Neural cell (in vitro differentiated cells): ENCODE data around the gene TIMMDC1. TPM values are rescaled to one million over a fixed set of nuclear protein-coding genes. Genes with fewer than 3 reads are reported as not detected.

Experiments used
- H2AFZ ChIP-seq: fragments of 200-600, 300-800 bp; sonication (generic), shearing (Covaris generic); 2 replicates; pipeline ENCODE4 v1.6.0; 2014; ENCODE audit warnings: low read depth, mild to moderate bottlenecking, antibody characterized with exemption, low read length, moderate library complexity
- H3F3A ChIP-seq: fragments of 200-600 bp; shearing (Covaris generic); 2 replicates; pipeline ENCODE4 v1.6.1; 2016; ENCODE audit warnings: mild to moderate bottlenecking, moderate library complexity, mixed read lengths, antibody characterized with exemption, low read length; ENCODE audit not compliant: insufficient read depth, poor library complexity, severe bottlenecking
- H3K27ac ChIP-seq: fragments of 200-600, 300-800 bp; sonication (generic), shearing (Covaris generic); 2 replicates; pipeline ENCODE4 v1.5.1; 2014; ENCODE audit warnings: mild to moderate bottlenecking, low read length, moderate library complexity
- H3K27me3 ChIP-seq: fragments of 300-800, 200-600 bp; sonication (generic), shearing (Covaris generic); 2 replicates; pipeline ENCODE4 v1.6.0; 2014; ENCODE audit warnings: mild to moderate bottlenecking, low read depth, low read length, moderate library complexity; ENCODE audit not compliant: insufficient read depth
- H3K36me3 ChIP-seq: fragments of 300-800, 200-600 bp; sonication (generic), shearing (Covaris generic); 2 replicates; pipeline ENCODE4 v1.5.1; 2014; ENCODE audit warnings: mild to moderate bottlenecking, antibody characterized with exemption, low read length, moderate library complexity; ENCODE audit not compliant: insufficient read depth
- H3K4me2 ChIP-seq: fragments of 300-800, 200-600 bp; sonication (generic), shearing (Covaris generic); 2 replicates; pipeline ENCODE4 v1.6.0; 2014; ENCODE audit warnings: mild to moderate bottlenecking, low read length
- H3K4me3 ChIP-seq: fragments of 300-800, 200-600 bp; sonication (generic), shearing (Covaris generic); 2 replicates; pipeline ENCODE4 v1.5.1; 2014; ENCODE audit warnings: mild to moderate bottlenecking, low read length, moderate library complexity
- H3K79me2 ChIP-seq: fragments of 200-600 bp; shearing (Covaris generic); replicated peaks from 2 replicates; pipeline ENCODE4 v1.6.0; 2014; ENCODE audit warnings: mild to moderate bottlenecking, low read length, moderate library complexity; ENCODE audit not compliant: insufficient read depth
- H3K9ac ChIP-seq: fragments of 300-800, 200-600 bp; sonication (generic), shearing (Covaris generic); 2 replicates; pipeline ENCODE4 v1.6.1; 2016; ENCODE audit warnings: mild to moderate bottlenecking, low read length, mixed read lengths
- H3K9me2 ChIP-seq: fragments of 200-600 bp; shearing (Covaris generic); 2 replicates; pipeline ENCODE4 v1.6.1; 2016; ENCODE audit warnings: mild to moderate bottlenecking, low read length, mixed read lengths; ENCODE audit not compliant: insufficient read depth
- H3K9me3 ChIP-seq: fragments of 200-600, 300-800 bp; sonication (generic), shearing (Covaris generic); 2 replicates; pipeline ENCODE4 v1.6.1; 2016; ENCODE audit warnings: mild to moderate bottlenecking, mixed run types, low read length, moderate library complexity, mixed read lengths
- H4K20me1 ChIP-seq: fragments of 200-600 bp; shearing (Covaris generic); 2 replicates; pipeline ENCODE4 v1.6.1; 2016; ENCODE audit warnings: mild to moderate bottlenecking, mixed run types; ENCODE audit not compliant: insufficient read depth
- EP300 ChIP-seq: fragments of 450-650 bp; conservative IDR thresholded peaks from 2 replicates; pipeline ENCODE4 v1.6.1; 2014; ENCODE audit warnings: antibody characterized with exemption, mild to moderate bottlenecking, moderate library complexity; ENCODE audit not compliant: poor library complexity, severe bottlenecking
- EZH2 ChIP-seq: fragments of 200-600, 300-800 bp; shearing (Covaris generic), sonication (generic); IDR thresholded peaks from 2 replicates; pipeline ENCODE4 v1.6.1; 2014; ENCODE audit warnings: antibody characterized with exemption, low read length, borderline replicate concordance, mild to moderate bottlenecking; ENCODE audit not compliant: insufficient read depth, poor library complexity, severe bottlenecking
- MXI1 ChIP-seq: fragments of 450-650 bp; conservative IDR thresholded peaks from 2 replicates; pipeline ENCODE4 v1.6.1; 2014; ENCODE audit warnings: antibody characterized with exemption, mild to moderate bottlenecking; ENCODE audit not compliant: poor library complexity, severe bottlenecking
- POLR2AphosphoS5 ChIP-seq: IDR thresholded peaks from 2 replicates; pipeline ENCODE4 v1.6.1; 2012
- RAD21 ChIP-seq: fragments of 450-650 bp; conservative IDR thresholded peaks from 2 replicates; pipeline ENCODE4 v1.6.1; 2014; ENCODE audit warnings: antibody characterized with exemption, mild to moderate bottlenecking, moderate library complexity
- SMC3 ChIP-seq: fragments of 450-650 bp; conservative IDR thresholded peaks from 2 replicates; pipeline ENCODE4 v1.6.1; 2014; ENCODE audit warnings: antibody characterized with exemption, mild to moderate bottlenecking, moderate library complexity; ENCODE audit not compliant: poor library complexity
- TAF1 ChIP-seq: IDR thresholded peaks from 2 replicates; pipeline ENCODE4 v1.6.1; 2012; ENCODE audit warnings: low read depth
- polyA plus RNA-seq: library from polyadenylated mRNA; depleted of rRNA; stranded (reverse); fragments of >200 nt; gene quantifications from 2 replicates; pipeline ENCODE4 v1.2.3, GENCODE V29; 2014
- TF ChIP-seq, protein P1 (sequence below): IDR thresholded peaks from 2 replicates; pipeline ENCODE4 v1.6.1; 2012; ENCODE audit warnings: borderline replicate concordance
- TF ChIP-seq, protein P2 (sequence below): fragments of 450-650 bp; IDR thresholded peaks from 2 replicates; pipeline ENCODE4 v1.5.1; 2014; ENCODE audit warnings: antibody characterized with exemption, mild to moderate bottlenecking, moderate library complexity; ENCODE audit not compliant: poor library complexity, severe bottlenecking

TIMMDC1 gene
- polyA plus RNA-seq, 1 donor from 2014 or later, result 110 TPM

DNA sequence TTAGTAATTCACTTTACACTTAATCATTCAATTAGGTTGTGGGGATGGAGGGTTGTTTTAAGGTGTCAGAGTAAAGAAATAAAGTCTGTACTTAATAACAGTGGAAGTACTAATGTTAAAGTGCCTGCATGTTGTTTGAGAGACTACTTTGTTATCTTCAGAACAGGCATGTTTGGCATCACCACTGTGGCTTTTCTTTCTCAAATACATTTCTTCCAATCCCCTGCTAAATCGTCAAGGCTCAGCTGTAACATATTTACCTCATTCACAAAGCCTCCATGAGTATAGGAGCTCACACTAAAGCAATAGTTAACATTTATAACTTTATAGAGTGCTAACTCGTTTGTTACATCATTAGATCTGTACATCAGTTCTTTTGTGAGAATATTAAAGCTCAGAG is 2.6 kb downstream of the TIMMDC1 start:
- no peaks in the 10 kb centered on the region for H3K36me3 ChIP-seq
- no peaks in the 10 kb centered on the region for H3K27me3 ChIP-seq
- H3K9ac ChIP-seq, result no peak overlapping the region
- peak overlapping the region; percentile 35 for H3K4me2 ChIP-seq
- no peaks in the 10 kb centered on the region for H3K9me3 ChIP-seq
- H2AFZ ChIP-seq, result no peak overlapping the region
- no peaks in the 10 kb centered on the region for H3F3A ChIP-seq
- H4K20me1 ChIP-seq, result no peaks in the 10 kb centered on the region
- H3K79me2 ChIP-seq, result peaks cover 10% of the 10 kb centered on the region
- H3K27ac ChIP-seq, result no peak overlapping the region
- peak overlapping the region; percentile 90 for H3K4me3 ChIP-seq
- TF ChIP-seq MXI1 (no peak), POLR2AphosphoS5 (no peak), EP300 (no peak), SMC3 (no peak), RAD21 (no peak), EZH2 (no peak), TAF1 (no peak)
- TF ChIP-seq, protein P1, sequence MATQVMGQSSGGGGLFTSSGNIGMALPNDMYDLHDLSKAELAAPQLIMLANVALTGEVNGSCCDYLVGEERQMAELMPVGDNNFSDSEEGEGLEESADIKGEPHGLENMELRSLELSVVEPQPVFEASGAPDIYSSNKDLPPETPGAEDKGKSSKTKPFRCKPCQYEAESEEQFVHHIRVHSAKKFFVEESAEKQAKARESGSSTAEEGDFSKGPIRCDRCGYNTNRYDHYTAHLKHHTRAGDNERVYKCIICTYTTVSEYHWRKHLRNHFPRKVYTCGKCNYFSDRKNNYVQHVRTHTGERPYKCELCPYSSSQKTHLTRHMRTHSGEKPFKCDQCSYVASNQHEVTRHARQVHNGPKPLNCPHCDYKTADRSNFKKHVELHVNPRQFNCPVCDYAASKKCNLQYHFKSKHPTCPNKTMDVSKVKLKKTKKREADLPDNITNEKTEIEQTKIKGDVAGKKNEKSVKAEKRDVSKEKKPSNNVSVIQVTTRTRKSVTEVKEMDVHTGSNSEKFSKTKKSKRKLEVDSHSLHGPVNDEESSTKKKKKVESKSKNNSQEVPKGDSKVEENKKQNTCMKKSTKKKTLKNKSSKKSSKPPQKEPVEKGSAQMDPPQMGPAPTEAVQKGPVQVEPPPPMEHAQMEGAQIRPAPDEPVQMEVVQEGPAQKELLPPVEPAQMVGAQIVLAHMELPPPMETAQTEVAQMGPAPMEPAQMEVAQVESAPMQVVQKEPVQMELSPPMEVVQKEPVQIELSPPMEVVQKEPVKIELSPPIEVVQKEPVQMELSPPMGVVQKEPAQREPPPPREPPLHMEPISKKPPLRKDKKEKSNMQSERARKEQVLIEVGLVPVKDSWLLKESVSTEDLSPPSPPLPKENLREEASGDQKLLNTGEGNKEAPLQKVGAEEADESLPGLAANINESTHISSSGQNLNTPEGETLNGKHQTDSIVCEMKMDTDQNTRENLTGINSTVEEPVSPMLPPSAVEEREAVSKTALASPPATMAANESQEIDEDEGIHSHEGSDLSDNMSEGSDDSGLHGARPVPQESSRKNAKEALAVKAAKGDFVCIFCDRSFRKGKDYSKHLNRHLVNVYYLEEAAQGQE, result no peak
- TF ChIP-seq, protein P2, sequence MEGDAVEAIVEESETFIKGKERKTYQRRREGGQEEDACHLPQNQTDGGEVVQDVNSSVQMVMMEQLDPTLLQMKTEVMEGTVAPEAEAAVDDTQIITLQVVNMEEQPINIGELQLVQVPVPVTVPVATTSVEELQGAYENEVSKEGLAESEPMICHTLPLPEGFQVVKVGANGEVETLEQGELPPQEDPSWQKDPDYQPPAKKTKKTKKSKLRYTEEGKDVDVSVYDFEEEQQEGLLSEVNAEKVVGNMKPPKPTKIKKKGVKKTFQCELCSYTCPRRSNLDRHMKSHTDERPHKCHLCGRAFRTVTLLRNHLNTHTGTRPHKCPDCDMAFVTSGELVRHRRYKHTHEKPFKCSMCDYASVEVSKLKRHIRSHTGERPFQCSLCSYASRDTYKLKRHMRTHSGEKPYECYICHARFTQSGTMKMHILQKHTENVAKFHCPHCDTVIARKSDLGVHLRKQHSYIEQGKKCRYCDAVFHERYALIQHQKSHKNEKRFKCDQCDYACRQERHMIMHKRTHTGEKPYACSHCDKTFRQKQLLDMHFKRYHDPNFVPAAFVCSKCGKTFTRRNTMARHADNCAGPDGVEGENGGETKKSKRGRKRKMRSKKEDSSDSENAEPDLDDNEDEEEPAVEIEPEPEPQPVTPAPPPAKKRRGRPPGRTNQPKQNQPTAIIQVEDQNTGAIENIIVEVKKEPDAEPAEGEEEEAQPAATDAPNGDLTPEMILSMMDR, result no peak
- H3K9me2 ChIP-seq, result no peaks in the 10 kb centered on the region

DNA sequence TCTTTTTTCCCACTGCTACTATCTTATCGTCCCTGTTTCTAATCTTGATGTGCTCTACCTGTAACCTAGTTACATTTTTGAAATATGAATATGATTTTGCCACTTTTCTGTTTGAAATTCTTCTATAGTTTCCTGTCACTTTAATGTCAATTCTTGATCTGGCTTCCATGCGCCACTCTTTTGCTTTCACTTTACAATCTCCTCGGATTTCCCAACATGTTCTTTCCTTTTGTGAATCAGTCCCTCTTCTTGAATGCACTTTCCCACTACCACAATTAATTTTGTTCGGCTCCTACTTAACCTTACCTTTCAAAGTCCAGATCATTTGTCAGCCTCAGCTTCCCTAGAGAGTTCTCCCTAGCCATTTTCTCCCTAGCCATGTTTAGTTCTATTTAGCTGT is 8.3 kb downstream of the TIMMDC1 start:
- Histone ChIP-seq H3K9me2 (no peaks in the 10 kb centered on the region), H3K27ac (no peak overlapping the region), H3K36me3 (no peaks in the 10 kb centered on the region), H3F3A (no peaks in the 10 kb centered on the region), H4K20me1 (no peaks in the 10 kb centered on the region), H2AFZ (no peak overlapping the region), H3K9me3 (no peaks in the 10 kb centered on the region), H3K4me2 (no peak overlapping the region), H3K79me2 (no peaks in the 10 kb centered on the region), H3K27me3 (no peaks in the 10 kb centered on the region), H3K9ac (no peak overlapping the region), H3K4me3 (no peak overlapping the region)
- TF ChIP-seq EP300, result no peak
- TF ChIP-seq EZH2, result no peak
- no peak for TF ChIP-seq MXI1
- no peak for TF ChIP-seq RAD21
- TF ChIP-seq TAF1, result no peak
- TF ChIP-seq, protein P1, result no peak
- TF ChIP-seq, protein P2, result no peak
- TF ChIP-seq SMC3, result no peak
- no peak for TF ChIP-seq POLR2AphosphoS5
